Measurements from ENCODE around the gene TULP4.
"Not testable (repeated sequence)": the region's sequence is repeated elsewhere in the genome, so short reads cannot be mapped to it uniquely, and the experiment has no call there.

The TULP4 gene

DNA sequence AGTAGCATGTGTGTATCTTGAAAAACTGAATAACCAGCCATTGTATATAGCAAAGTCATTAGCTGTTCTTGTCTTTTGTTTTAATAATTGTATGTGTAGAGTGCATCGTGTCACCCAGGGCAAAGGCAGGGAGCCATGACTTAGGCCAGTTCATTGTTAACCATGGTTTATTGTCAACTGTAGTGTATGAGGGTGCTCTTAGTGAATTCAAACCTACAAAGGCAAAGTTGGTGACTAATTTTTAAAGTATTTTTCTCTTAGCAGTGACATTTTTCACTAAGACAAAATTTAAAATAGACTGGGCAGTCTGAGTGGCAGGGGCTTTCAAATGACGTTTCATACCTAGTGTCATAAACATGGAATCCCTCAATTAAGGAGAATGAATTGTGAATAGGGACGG, 79.0 kb downstream of the TULP4 start:
- no peak for ATAC-seq
- TF ChIP-seq ZC3H10 (CRISPR knock-in tag; IDR thresholded peaks at IDR 0.05) (no peak), ZFP3 (CRISPR knock-in tag; IDR thresholded peaks at IDR 0.05) (no peak), RARB (CRISPR knock-in tag; IDR thresholded peaks at IDR 0.05) (no peak), ZNF565 (CRISPR knock-in tag; conservative IDR thresholded peaks at IDR 0.05; ENCODE audit: low read depth) (no peak), PPARA (CRISPR knock-in tag; IDR thresholded peaks at IDR 0.05; ENCODE audit: borderline replicate concordance) (no peak), SNAI2 (CRISPR knock-in tag; IDR thresholded peaks at IDR 0.05) (no peak), CREB5 (CRISPR knock-in tag; IDR thresholded peaks at IDR 0.05; ENCODE audit: low read depth) (no peak), TSHZ2 (CRISPR knock-in tag; IDR thresholded peaks at IDR 0.05) (no peak), OSR1 (CRISPR knock-in tag; IDR thresholded peaks at IDR 0.05) (no peak), BACH2 (CRISPR knock-in tag; IDR thresholded peaks at IDR 0.05; ENCODE audit: borderline replicate concordance) (no peak), TCF4 (CRISPR knock-in tag; IDR thresholded peaks at IDR 0.05; ENCODE audit: borderline replicate concordance) (no peak), TOX (CRISPR knock-in tag; IDR thresholded peaks at IDR 0.05; ENCODE audit: borderline replicate concordance) (no peak), ZFP30 (CRISPR knock-in tag; IDR thresholded peaks at IDR 0.05) (no peak), ZNF70 (CRISPR knock-in tag; IDR thresholded peaks at IDR 0.05) (no peak), ARNTL (CRISPR knock-in tag; IDR thresholded peaks at IDR 0.05; ENCODE audit: borderline replicate concordance, low read depth) (no peak), CSDC2 (CRISPR knock-in tag; IDR thresholded peaks at IDR 0.05) (no peak), ZNF8 (CRISPR knock-in tag; IDR thresholded peaks at IDR 0.05) (no peak)
- TF ChIP-seq, protein P1, sequence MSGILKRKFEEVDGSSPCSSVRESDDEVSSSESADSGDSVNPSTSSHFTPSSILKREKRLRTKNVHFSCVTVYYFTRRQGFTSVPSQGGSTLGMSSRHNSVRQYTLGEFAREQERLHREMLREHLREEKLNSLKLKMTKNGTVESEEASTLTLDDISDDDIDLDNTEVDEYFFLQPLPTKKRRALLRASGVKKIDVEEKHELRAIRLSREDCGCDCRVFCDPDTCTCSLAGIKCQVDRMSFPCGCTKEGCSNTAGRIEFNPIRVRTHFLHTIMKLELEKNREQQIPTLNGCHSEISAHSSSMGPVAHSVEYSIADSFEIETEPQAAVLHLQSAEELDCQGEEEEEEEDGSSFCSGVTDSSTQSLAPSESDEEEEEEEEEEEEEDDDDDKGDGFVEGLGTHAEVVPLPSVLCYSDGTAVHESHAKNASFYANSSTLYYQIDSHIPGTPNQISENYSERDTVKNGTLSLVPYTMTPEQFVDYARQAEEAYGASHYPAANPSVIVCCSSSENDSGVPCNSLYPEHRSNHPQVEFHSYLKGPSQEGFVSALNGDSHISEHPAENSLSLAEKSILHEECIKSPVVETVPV (CRISPR knock-in tag; IDR thresholded peaks at IDR 0.05) = no peak
- TF ChIP-seq, protein P2, sequence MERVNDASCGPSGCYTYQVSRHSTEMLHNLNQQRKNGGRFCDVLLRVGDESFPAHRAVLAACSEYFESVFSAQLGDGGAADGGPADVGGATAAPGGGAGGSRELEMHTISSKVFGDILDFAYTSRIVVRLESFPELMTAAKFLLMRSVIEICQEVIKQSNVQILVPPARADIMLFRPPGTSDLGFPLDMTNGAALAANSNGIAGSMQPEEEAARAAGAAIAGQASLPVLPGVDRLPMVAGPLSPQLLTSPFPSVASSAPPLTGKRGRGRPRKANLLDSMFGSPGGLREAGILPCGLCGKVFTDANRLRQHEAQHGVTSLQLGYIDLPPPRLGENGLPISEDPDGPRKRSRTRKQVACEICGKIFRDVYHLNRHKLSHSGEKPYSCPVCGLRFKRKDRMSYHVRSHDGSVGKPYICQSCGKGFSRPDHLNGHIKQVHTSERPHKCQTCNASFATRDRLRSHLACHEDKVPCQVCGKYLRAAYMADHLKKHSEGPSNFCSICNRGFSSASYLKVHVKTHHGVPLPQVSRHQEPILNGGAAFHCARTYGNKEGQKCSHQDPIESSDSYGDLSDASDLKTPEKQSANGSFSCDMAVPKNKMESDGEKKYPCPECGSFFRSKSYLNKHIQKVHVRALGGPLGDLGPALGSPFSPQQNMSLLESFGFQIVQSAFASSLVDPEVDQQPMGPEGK (CRISPR knock-in tag; IDR thresholded peaks at IDR 0.05; ENCODE audit: borderline replicate concordance) = no peak
- TF ChIP-seq, protein P3, sequence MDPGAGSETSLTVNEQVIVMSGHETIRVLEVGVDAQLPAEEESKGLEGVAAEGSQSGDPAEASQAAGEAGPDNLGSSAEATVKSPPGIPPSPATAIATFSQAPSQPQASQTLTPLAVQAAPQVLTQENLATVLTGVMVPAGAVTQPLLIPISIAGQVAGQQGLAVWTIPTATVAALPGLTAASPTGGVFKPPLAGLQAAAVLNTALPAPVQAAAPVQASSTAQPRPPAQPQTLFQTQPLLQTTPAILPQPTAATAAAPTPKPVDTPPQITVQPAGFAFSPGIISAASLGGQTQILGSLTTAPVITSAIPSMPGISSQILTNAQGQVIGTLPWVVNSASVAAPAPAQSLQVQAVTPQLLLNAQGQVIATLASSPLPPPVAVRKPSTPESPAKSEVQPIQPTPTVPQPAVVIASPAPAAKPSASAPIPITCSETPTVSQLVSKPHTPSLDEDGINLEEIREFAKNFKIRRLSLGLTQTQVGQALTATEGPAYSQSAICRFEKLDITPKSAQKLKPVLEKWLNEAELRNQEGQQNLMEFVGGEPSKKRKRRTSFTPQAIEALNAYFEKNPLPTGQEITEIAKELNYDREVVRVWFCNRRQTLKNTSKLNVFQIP (CRISPR knock-in tag; IDR thresholded peaks at IDR 0.05; ENCODE audit: borderline replicate concordance, low read depth) = no peak

DNA sequence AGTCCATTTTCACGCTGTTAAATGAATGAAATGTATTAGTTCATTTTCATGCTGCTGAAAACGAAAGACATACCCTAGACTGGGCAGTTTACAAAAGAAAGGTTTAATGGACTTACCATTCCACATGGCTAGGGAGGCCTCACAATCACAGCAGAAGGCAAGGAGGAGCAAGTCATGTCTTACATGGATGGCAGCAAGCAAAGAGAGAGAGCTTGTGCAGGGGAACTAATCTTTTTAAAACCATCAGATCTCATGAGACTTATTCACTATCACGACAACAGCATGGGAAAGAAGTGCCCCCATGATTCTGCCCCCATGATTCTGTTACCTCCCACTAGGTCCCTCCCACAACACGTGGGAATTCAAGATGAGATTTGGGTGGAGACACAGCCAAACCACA, 79.7 kb downstream of the TULP4 start:
- not testable (repeated sequence) for ATAC-seq

DNA sequence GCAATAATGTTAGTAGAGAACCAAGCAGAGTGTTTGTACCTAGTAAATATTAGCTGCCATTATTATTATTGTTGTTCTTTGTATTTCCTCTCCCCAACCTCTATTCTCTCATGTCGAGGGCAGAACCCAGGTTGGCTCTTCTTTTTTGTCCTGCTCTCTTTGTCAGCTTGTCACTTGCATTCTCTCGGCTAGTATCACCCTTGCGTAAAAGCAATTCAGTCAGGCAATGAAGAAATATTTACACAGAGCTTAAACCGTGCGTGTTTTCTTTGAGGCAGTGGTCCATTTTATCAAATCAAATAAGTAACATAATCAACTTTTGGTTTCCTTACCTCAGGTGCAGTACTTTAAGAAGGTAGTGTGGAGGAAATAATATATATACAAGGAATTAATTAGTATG, 83.9 kb downstream of the TULP4 start:
- no peak for ATAC-seq
- TF ChIP-seq ESRRG (CRISPR knock-in tag; IDR thresholded peaks at IDR 0.05) (no peak), RARB (CRISPR knock-in tag; IDR thresholded peaks at IDR 0.05) (no peak), BACH2 (CRISPR knock-in tag; IDR thresholded peaks at IDR 0.05; ENCODE audit: borderline replicate concordance) (no peak), ZNF565 (CRISPR knock-in tag; conservative IDR thresholded peaks at IDR 0.05; ENCODE audit: low read depth) (no peak), CREB5 (CRISPR knock-in tag; IDR thresholded peaks at IDR 0.05; ENCODE audit: low read depth) (no peak), SNAI2 (CRISPR knock-in tag; IDR thresholded peaks at IDR 0.05) (no peak), ISL1 (CRISPR knock-in tag; IDR thresholded peaks at IDR 0.05) (no peak), TCF4 (CRISPR knock-in tag; IDR thresholded peaks at IDR 0.05; ENCODE audit: borderline replicate concordance) (no peak), ZFP3 (CRISPR knock-in tag; IDR thresholded peaks at IDR 0.05) (no peak), GLIS3 (CRISPR knock-in tag; IDR thresholded peaks at IDR 0.05) (no peak), TOX (CRISPR knock-in tag; IDR thresholded peaks at IDR 0.05; ENCODE audit: borderline replicate concordance) (no peak), OSR1 (CRISPR knock-in tag; IDR thresholded peaks at IDR 0.05) (no peak), CSDC2 (CRISPR knock-in tag; IDR thresholded peaks at IDR 0.05) (no peak), ZFP30 (CRISPR knock-in tag; IDR thresholded peaks at IDR 0.05) (no peak), PPARA (CRISPR knock-in tag; IDR thresholded peaks at IDR 0.05; ENCODE audit: borderline replicate concordance) (no peak)
- TF ChIP-seq, protein P1 (CRISPR knock-in tag; IDR thresholded peaks at IDR 0.05) = no peak

All from SK-N-SH treated with all-trans-retinoic acid at 6 μM for 48 hours (cell line).